ENCODE measurements around the gene NELL2. TPM values are rescaled to one million over a fixed set of nuclear protein-coding genes. Genes with fewer than 3 reads are reported as not detected.

NELL2 gene
- total and polyA plus RNA-seq, 8 donors: 0.50 to 133 (median 3.1) TPM

GRCh38 chr12:44546060-44546459 is 330.1 kb downstream of the NELL2 start:
- Histone ChIP-seq H3K27ac (no peak overlapping the region), H3K36me3 (no peaks in the 10 kb centered on the region), H3K4me1 (no peaks in the 10 kb centered on the region), H3K27me3 (no peaks in the 10 kb centered on the region), H3K9me3 (no peaks in the 10 kb centered on the region), H3K4me3 (no peak overlapping the region)
- intact Hi-C loops (cut with DNase I; ENCODE audit: low total_unique reads): no loop called here
- DNase-seq: no peak
- WGBS, 5 donors: 50 to 87% (median 86%) methylated on average over 1 of the region's 1 CpG
- TF ChIP-seq CTCF (IDR thresholded peaks at IDR 0.05) (no peak), POLR2AphosphoS5 (IDR thresholded peaks at IDR 0.05) (no peak), EP300 (IDR thresholded peaks at IDR 0.05) (no peak), POLR2A (IDR thresholded peaks at IDR 0.05) (no peak)

- H3K4me3 ChIP-seq: no peak overlapping the region
- 77 to 89% (median 84%) methylated on average over 3 of the region's 3 CpGs for WGBS, 5 donors
Observed at GRCh38 chr12:44544018-44544417, 332.1 kb downstream of the NELL2 start.

GRCh38 chr12:44542716-44543115 is 333.4 kb downstream of the NELL2 start:
- TF ChIP-seq EP300 (IDR thresholded peaks at IDR 0.05) (no peak), POLR2AphosphoS5 (IDR thresholded peaks at IDR 0.05) (no peak), POLR2A (IDR thresholded peaks at IDR 0.05) (no peak), CTCF (IDR thresholded peaks at IDR 0.05) (no peak)
- no peaks in the 10 kb centered on the region for H3K4me1 ChIP-seq
- DNase-seq: no peak
- no peaks in the 10 kb centered on the region for H3K36me3 ChIP-seq
- no peaks in the 10 kb centered on the region for H3K27me3 ChIP-seq
- WGBS, 5 donors: 62 to 79% (median 77%) methylated on average over 1 of the region's 1 CpG
- no peak overlapping the region for H3K27ac ChIP-seq
- H3K4me3 ChIP-seq: no peak overlapping the region
- no peaks in the 10 kb centered on the region for H3K9me3 ChIP-seq
- intact Hi-C loops (cut with DNase I; ENCODE audit: low total_unique reads): no loop called here

More at GRCh38 chr12:44544018-44544417, 332.1 kb downstream of the NELL2 start:
- DNase-seq: no peak
- H3K27ac ChIP-seq: no peak overlapping the region
- no peaks in the 10 kb centered on the region for H3K27me3 ChIP-seq
- H3K9me3 ChIP-seq: no peaks in the 10 kb centered on the region
- intact Hi-C loops (cut with DNase I; ENCODE audit: low total_unique reads): no loop called here
- H3K4me1 ChIP-seq: no peaks in the 10 kb centered on the region
- TF ChIP-seq CTCF (IDR thresholded peaks at IDR 0.05): no peak
- no peak for TF ChIP-seq EP300 (IDR thresholded peaks at IDR 0.05)
- no peak for TF ChIP-seq POLR2A (IDR thresholded peaks at IDR 0.05)
- no peak for TF ChIP-seq POLR2AphosphoS5 (IDR thresholded peaks at IDR 0.05)
- no peaks in the 10 kb centered on the region for H3K36me3 ChIP-seq

- no peaks in the 10 kb centered on the region for H3K27me3 ChIP-seq
- H3K36me3 ChIP-seq: no peaks in the 10 kb centered on the region
- no peak overlapping the region for H3K4me3 ChIP-seq
- no peaks in the 10 kb centered on the region for H3K4me1 ChIP-seq
- intact Hi-C loops (cut with DNase I; ENCODE audit: low total_unique reads): no loop called here
- no peaks in the 10 kb centered on the region for H3K9me3 ChIP-seq
- no peak overlapping the region for H3K27ac ChIP-seq
- DNase-seq: no peak
- TF ChIP-seq CTCF (IDR thresholded peaks at IDR 0.05): no peak
- TF ChIP-seq POLR2AphosphoS5 (IDR thresholded peaks at IDR 0.05): no peak
- TF ChIP-seq EP300 (IDR thresholded peaks at IDR 0.05): no peak
- TF ChIP-seq POLR2A (IDR thresholded peaks at IDR 0.05): no peak
Observed at GRCh38 chr12:44537354-44537753, 338.8 kb downstream of the NELL2 start.

Measured in stomach (tissue), 9 donors.